ENCODE measurements around the gene CINP.

- TF ChIP-seq EZH2 (IDR thresholded peaks at IDR 0.05; ENCODE audit: borderline replicate concordance, low read length), result no peak
- TF ChIP-seq CTCF (conservative IDR thresholded peaks at IDR 0.05 in 1 of 2, IDR thresholded peaks at IDR 0.05 in 1 of 2; ENCODE audit: extremely low read depth in 1 of 2, insufficient read depth in 1 of 2, low read depth in 1 of 2, low read length in 2 of 2), result no peak
These were observed 606 bp downstream of the CINP start for GRCh38 chr14:102362084-102362483.
